ENCODE data around the gene ABCA12.

The ABCA12 gene

GRCh38 chr2:214989187-214989586 lies 149.2 kb downstream of the ABCA12 start:
- TF ChIP-seq CTCF (IDR thresholded peaks at IDR 0.05; ENCODE audit: extremely low read depth, missing control alignments): no peak
- no peak for DNase-seq (ENCODE audit: low spot score)

DNA sequence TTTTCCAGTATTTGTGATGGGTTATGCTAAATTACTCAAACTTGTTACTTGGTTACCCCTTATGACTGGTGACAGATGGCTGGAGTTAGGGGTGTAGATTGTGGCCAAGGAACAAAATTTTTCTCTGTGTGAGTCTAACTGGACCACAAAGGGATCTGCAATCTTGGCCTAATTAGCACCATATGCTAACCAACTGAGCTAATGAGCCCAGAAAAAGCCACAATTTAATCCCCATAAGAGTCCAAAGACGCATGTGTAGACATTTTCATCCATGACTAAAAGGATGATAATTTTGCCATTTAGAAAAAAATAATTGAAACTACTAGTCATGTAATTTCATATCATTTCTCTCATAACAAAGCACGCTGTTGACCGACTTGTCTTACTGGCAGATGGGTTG lies 151.2 kb downstream of the ABCA12 start:
- no peak for DNase-seq (ENCODE audit: low spot score)
- no peak for TF ChIP-seq CTCF (IDR thresholded peaks at IDR 0.05; ENCODE audit: extremely low read depth, missing control alignments)

- TF ChIP-seq CTCF (IDR thresholded peaks at IDR 0.05; ENCODE audit: extremely low read depth, missing control alignments): no peak
- no peak for DNase-seq (ENCODE audit: low spot score)
Observed at GRCh38 chr2:214985619-214986018, 152.8 kb downstream of the ABCA12 start.

DNA sequence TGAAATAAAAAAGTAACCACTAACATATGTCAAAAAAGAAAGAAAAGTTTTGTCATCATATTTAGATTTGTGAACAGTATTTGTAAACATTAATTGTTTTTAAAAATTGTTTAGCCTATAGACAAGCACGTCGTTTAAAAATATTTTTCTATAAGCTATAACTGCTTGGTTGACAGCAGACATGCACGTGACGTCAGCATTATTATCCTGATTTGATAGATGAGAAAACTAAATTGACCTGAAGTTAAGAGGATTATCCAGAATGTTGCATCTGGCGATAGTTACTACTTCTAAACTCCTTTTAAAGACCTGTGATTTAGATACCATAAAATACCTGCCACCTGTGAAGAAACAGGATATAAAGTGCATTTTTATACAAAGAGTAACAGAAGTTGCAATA lies 172.0 kb downstream of the ABCA12 start:
- TF ChIP-seq CTCF (IDR thresholded peaks at IDR 0.05; ENCODE audit: extremely low read depth, missing control alignments): no peak
- DNase-seq (ENCODE audit: low spot score): no peak

GRCh38 chr2:214960677-214961076 lies 177.7 kb downstream of the ABCA12 start:
- TF ChIP-seq CTCF (IDR thresholded peaks at IDR 0.05; ENCODE audit: extremely low read depth, missing control alignments): no peak
- no peak for DNase-seq (ENCODE audit: low spot score)

- DNase-seq (ENCODE audit: low spot score): no peak
- TF ChIP-seq CTCF (IDR thresholded peaks at IDR 0.05; ENCODE audit: extremely low read depth, missing control alignments): no peak
Observed at GRCh38 chr2:214946949-214947348, 191.5 kb downstream of the ABCA12 start.

- no peak for DNase-seq (ENCODE audit: low spot score)
- TF ChIP-seq CTCF (IDR thresholded peaks at IDR 0.05; ENCODE audit: extremely low read depth, missing control alignments): no peak
Observed at GRCh38 chr2:214934006-214934405, 204.4 kb downstream of the ABCA12 start.
